Ishikawa (cell line): ENCODE data around the gene KRT37.

Experiments used
- CREB1 ChIP-seq: IDR thresholded peaks from 2 replicates; pipeline ENCODE4 v1.6.1; 2012; ENCODE audit warnings: low read depth
- MAX ChIP-seq: IDR thresholded peaks from 2 replicates; pipeline ENCODE4 v1.6.1; 2012
- TAF1 ChIP-seq: IDR thresholded peaks from 2 replicates; pipeline ENCODE4 v1.6.1; 2012; ENCODE audit warnings: low read depth, mild to moderate bottlenecking

- TF ChIP-seq TAF1: no peak
- TF ChIP-seq MAX: no peak
- TF ChIP-seq CREB1: no peak
These were observed 4.3 kb downstream of the KRT37 start for GRCh38 chr17:41420134-41420533.
